ENCODE data around the gene C20orf144.
A peak's percentile ranks its signal among the peaks of the same experiment; 100 is the strongest.
"Not testable (repeated sequence)": the region's sequence is repeated elsewhere in the genome, so short reads cannot be mapped to it uniquely, and the experiment has no call there.

C20orf144 gene

GRCh38 chr20:33697129-33697528, 35.0 kb downstream of the C20orf144 start:
- Mint-ChIP-seq H3K27me3 (no peaks in the 10 kb centered on the region), H3K27ac (no peak overlapping the region), H3K4me1 (no peaks in the 10 kb centered on the region), H3K36me3 (peaks cover 2% of the 10 kb centered on the region), H3K4me3 (no peak overlapping the region), H3K9me3 (peaks cover 2% of the 10 kb centered on the region)
- ATAC-seq (ENCODE audit: low read depth) (no peak), DNase-seq (ENCODE audit: low spot score in 2 of 2) (no peak)

DNA sequence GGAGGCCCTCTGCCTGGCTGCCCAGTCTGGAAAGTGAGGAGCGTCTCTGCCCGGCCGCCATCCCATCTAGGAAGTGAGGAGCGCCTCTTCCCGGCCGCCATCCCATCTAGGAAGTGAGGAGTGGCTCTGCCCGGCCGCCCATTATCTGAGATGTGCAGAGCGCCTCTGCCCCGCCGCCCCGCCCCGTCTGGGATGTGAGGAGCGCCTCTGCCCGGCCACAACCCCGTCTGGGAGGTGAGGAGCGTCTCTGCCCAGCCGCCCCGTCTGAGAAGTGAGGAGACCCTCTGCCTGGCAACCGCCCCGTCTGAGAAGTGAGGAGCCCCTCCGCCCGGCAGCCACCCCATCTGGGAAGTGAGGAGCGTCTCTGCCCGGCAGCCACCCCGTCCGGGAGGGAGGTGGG, 36.8 kb downstream of the C20orf144 start:
- not testable (repeated sequence) for H3K27ac Mint-ChIP-seq; H3K4me3 Mint-ChIP-seq; ATAC-seq (ENCODE audit: low read depth); H3K27me3 Mint-ChIP-seq; H3K36me3 Mint-ChIP-seq; H3K4me1 Mint-ChIP-seq; DNase-seq (ENCODE audit: low spot score in 2 of 2); H3K9me3 Mint-ChIP-seq

DNA sequence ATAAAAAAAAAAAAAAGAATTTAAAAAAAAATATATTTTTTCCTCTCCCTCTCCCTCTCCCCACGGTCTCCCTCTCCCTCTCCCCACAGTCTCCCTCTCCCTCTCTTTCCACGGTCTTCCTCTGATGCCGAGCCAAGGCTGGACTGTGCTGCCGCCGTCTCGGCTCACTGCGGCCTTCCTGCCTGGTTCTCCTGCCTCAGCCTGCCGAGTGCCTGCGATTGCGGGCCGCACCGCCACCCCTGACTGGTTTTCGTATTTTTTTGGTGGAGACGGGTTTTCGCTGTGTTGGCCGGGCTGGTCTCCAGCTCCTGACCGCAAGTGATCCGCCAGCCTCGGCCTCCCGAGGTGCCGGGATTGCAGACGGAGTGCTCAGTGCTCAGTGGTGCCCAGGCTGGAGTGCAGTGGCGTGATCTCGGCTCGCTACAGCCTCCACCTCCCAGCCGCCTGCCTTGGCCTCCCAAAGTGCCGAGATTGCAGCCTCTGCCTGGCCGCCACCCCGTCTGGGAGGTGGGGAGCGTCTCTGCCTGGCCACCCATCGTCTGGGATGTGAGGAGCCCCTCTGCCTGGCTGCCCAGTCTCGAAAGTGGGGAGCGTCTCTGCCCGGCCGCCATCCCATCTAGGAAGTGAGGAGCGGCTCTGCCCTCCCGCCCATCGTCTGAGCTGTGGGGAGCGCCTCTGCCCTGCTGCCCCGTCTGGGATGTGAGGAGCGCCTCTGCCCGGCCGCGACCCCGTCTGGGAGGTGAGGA, 38.7 kb downstream of the C20orf144 start:
- H3K27me3 Mint-ChIP-seq; DNase-seq (ENCODE audit: low spot score in 2 of 2); H3K36me3 Mint-ChIP-seq; H3K4me1 Mint-ChIP-seq; H3K9me3 Mint-ChIP-seq; H3K27ac Mint-ChIP-seq; ATAC-seq (ENCODE audit: low read depth); H3K4me3 Mint-ChIP-seq: not testable (repeated sequence)

GRCh38 chr20:33701629-33702450, 39.7 kb downstream of the C20orf144 start:
- no peak for DNase-seq (ENCODE audit: low spot score in 2 of 2)
- Mint-ChIP-seq H3K36me3 (peaks cover 2% of the 10 kb centered on the region), H3K4me1 (no peaks in the 10 kb centered on the region), H3K9me3 (peaks cover 2% of the 10 kb centered on the region), H3K27ac (no peak overlapping the region), H3K4me3 (no peak overlapping the region), H3K27me3 (no peaks in the 10 kb centered on the region)
- no peak for ATAC-seq (ENCODE audit: low read depth)

- Mint-ChIP-seq H3K36me3 (peaks cover 7% of the 10 kb centered on the region), H3K27ac (no peak overlapping the region), H3K9me3 (peaks cover 2% of the 10 kb centered on the region), H3K4me1 (no peaks in the 10 kb centered on the region), H3K4me3 (no peak overlapping the region), H3K27me3 (no peaks in the 10 kb centered on the region)
- ATAC-seq (ENCODE audit: low read depth), result no peak
- DNase-seq (ENCODE audit: low spot score in 2 of 2), result no peak
These were observed 40.7 kb downstream of the C20orf144 start for GRCh38 chr20:33702861-33703260.

GRCh38 chr20:33703498-33704137, 41.5 kb downstream of the C20orf144 start:
- H3K36me3 Mint-ChIP-seq, result peaks cover 5% of the 10 kb centered on the region
- H3K9me3 Mint-ChIP-seq, result no peaks in the 10 kb centered on the region
- H3K27me3 Mint-ChIP-seq, result no peaks in the 10 kb centered on the region
- no peaks in the 10 kb centered on the region for H3K4me1 Mint-ChIP-seq
- H3K4me3 Mint-ChIP-seq, result no peak overlapping the region
- DNase-seq (ENCODE audit: low spot score in 2 of 2) (no peak), ATAC-seq (ENCODE audit: low read depth) (no peak)
- no peak overlapping the region for H3K27ac Mint-ChIP-seq

DNA sequence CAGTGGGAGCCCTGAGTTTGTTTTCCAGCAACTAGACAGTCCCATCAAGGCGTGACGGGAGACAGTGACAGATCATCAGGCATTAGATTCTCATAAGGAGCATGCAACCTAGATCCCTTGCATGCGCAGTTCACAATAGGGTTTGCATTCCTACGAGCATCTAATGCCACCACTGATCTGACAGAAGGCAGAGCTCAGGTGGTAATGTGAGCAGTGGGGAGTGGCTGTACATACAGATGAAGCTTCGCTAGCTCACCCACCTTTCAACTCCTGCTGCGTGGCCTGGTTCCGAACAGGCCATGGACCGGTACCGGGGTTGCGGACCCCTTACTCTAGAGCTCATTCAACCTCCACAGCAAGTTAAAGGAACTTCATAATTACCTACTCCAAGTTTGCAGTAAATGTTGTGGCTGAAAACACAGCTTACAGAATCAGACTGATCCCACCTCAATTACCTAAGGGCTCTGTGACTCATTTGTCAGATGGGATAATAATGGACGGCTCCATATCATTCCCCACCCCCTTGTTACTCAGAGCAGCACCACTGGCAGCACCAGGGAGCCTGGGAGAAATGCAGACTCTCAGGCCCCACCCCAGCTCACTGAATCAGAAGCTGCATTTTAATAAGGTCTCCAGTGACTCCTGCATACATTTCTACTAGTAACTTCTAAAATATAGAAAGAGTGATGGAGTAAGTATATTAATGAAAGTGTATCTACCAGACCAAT, 42.2 kb downstream of the C20orf144 start:
- Mint-ChIP-seq H3K27me3 (no peaks in the 10 kb centered on the region), H3K36me3 (peaks cover 5% of the 10 kb centered on the region), H3K9me3 (no peaks in the 10 kb centered on the region), H3K4me3 (no peak overlapping the region), H3K27ac (no peak overlapping the region), H3K4me1 (no peaks in the 10 kb centered on the region)
- DNase-seq (ENCODE audit: low spot score in 2 of 2) (no peak), ATAC-seq (ENCODE audit: low read depth) (no peak)

DNA sequence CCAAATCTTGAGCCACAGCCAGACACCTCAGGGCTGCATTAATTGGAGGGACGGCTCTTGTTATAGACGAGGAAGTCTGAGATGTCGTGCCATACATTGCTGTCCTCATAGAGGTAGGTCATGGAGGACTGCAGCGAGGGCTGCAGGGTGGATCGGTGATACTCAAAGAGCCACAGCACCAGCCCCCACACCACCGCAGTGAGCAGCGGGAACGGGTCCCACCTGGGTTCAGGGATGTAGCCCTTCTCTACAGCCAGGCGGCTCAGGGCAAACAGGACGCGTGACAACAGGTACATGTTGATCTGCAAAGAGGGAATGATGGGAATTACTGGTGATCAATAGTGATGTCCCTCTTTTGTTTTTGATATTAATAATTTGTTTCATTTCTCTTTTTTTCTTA, 45.5 kb downstream of the C20orf144 start:
- no peak for DNase-seq (ENCODE audit: low spot score in 2 of 2)
- Mint-ChIP-seq H3K4me1 (peaks cover 9% of the 10 kb centered on the region), H3K9me3 (no peaks in the 10 kb centered on the region), H3K27ac (no peak overlapping the region), H3K27me3 (no peaks in the 10 kb centered on the region), H3K36me3 (peaks cover 19% of the 10 kb centered on the region), H3K4me3 (no peak overlapping the region)
- no peak for ATAC-seq (ENCODE audit: low read depth)

- ATAC-seq (ENCODE audit: low read depth) (no peak), DNase-seq (ENCODE audit: low spot score in 2 of 2) (no peak)
- Mint-ChIP-seq H3K4me3 (no peak overlapping the region), H3K27me3 (no peaks in the 10 kb centered on the region), H3K9me3 (no peaks in the 10 kb centered on the region), H3K4me1 (peaks cover 9% of the 10 kb centered on the region), H3K27ac (no peak overlapping the region), H3K36me3 (peaks cover 34% of the 10 kb centered on the region)
These were observed 47.3 kb downstream of the C20orf144 start for GRCh38 chr20:33709398-33709797.

DNA sequence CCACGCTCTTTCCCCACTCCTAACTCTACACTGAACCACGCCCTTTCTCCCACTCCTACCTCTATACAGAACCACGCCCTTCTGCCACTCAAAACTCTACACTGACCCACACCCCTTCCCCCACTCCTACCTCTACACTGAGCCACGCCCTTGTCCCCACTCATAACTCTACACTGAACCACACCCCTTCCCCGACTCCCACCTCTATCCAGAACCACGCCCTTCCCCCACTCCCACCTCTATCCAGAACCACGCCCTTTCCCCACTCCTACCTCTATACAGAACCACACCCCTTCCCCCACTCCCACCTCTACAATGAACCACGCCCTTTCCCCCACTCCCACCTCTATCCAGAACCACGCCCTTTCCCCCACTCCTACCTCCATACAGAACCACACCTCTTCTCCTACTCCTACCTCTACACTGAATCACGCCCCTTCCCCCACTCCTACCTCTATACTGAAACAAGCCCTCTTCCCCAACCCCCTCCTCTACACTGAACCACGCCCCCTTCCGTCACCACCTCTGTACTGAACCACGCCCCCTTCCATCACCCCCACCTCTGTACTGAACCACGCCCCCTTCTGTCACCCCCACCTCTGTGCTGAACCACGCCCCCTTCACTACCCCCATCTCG, 47.9 kb downstream of the C20orf144 start:
- peak overlapping the region; percentile 47 for H3K27ac Mint-ChIP-seq
- DNase-seq (ENCODE audit: low spot score in 2 of 2), result no peak
- H3K27me3 Mint-ChIP-seq, result no peaks in the 10 kb centered on the region
- H3K36me3 Mint-ChIP-seq, result peaks cover 34% of the 10 kb centered on the region
- no peak for ATAC-seq (ENCODE audit: low read depth)
- peaks cover 9% of the 10 kb centered on the region for H3K4me1 Mint-ChIP-seq
- H3K4me3 Mint-ChIP-seq, result no peak overlapping the region
- H3K9me3 Mint-ChIP-seq, result no peaks in the 10 kb centered on the region

GRCh38 chr20:33710681-33711445, 48.7 kb downstream of the C20orf144 start:
- Mint-ChIP-seq H3K36me3 (peaks cover 34% of the 10 kb centered on the region), H3K27me3 (no peaks in the 10 kb centered on the region), H3K4me1 (peaks cover 9% of the 10 kb centered on the region), H3K27ac (peak overlapping the region; percentile 9), H3K9me3 (no peaks in the 10 kb centered on the region), H3K4me3 (no peak overlapping the region)
- no peak for DNase-seq (ENCODE audit: low spot score in 2 of 2)
- ATAC-seq (ENCODE audit: low read depth), result no peak

GRCh38 chr20:33711446-33711738, 49.3 kb downstream of the C20orf144 start:
- Mint-ChIP-seq H3K4me1 (peaks cover 9% of the 10 kb centered on the region), H3K9me3 (no peaks in the 10 kb centered on the region), H3K27me3 (no peaks in the 10 kb centered on the region), H3K27ac (peak overlapping the region; percentile 9), H3K4me3 (no peak overlapping the region), H3K36me3 (peaks cover 38% of the 10 kb centered on the region)
- no peak for ATAC-seq (ENCODE audit: low read depth)
- DNase-seq (ENCODE audit: low spot score in 2 of 2), result no peak
